Endothelial cell of umbilical vein (primary cell): ENCODE results near the gene RFX6.

Source experiments
- EZH2 ChIP-seq: IDR thresholded peaks from 2 replicates; pipeline ENCODE4 v1.6.1; 2012; ENCODE audit warnings: borderline replicate concordance, low read depth, mild to moderate bottlenecking, moderate library complexity, low read length, inconsistent platforms; ENCODE audit not compliant: severe bottlenecking
- TF ChIP-seq, protein P1 (sequence below), 2 donors: IDR thresholded peaks; 1 replicate in 1 of 2; 2 replicates in 1 of 2; pipeline ENCODE4 v1.5.1; 2011; ENCODE audit warnings: low read length in 2 of 2, mild to moderate bottlenecking in 2 of 2, moderate library complexity in 2 of 2, control low read depth in 1 of 2, inconsistent platforms in 1 of 2, low read depth in 1 of 2; ENCODE audit not compliant: insufficient read depth in 1 of 2; ENCODE audit errors: extremely low read depth in 1 of 2

DNA sequence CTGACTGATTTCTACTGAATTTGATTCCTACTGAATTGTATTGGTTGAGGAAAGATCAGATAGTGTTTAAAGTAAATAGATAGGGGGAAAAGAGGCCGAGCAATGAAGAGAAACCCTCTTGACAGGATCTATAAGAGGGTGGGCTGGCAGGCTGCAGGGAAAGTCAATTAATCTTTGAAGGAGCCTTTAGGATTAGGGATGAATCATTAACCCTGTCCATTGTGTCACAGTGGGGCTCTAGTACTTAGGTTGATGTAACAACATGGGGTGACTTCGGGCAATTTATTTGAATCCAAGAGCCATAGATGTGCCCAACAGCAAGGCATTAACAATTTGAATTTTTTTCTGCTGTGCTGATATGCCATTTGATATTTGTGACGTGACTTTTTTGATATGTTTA lies 7.5 kb downstream of the RFX6 start:
- no peak for TF ChIP-seq EZH2
- TF ChIP-seq, protein P1, sequence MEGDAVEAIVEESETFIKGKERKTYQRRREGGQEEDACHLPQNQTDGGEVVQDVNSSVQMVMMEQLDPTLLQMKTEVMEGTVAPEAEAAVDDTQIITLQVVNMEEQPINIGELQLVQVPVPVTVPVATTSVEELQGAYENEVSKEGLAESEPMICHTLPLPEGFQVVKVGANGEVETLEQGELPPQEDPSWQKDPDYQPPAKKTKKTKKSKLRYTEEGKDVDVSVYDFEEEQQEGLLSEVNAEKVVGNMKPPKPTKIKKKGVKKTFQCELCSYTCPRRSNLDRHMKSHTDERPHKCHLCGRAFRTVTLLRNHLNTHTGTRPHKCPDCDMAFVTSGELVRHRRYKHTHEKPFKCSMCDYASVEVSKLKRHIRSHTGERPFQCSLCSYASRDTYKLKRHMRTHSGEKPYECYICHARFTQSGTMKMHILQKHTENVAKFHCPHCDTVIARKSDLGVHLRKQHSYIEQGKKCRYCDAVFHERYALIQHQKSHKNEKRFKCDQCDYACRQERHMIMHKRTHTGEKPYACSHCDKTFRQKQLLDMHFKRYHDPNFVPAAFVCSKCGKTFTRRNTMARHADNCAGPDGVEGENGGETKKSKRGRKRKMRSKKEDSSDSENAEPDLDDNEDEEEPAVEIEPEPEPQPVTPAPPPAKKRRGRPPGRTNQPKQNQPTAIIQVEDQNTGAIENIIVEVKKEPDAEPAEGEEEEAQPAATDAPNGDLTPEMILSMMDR (IDR thresholded peaks at IDR 0.05; ENCODE audit: extremely low read depth in 1 of 2, insufficient read depth in 1 of 2, low read depth in 1 of 2, low read length in 2 of 2) = no peak
